NOMO-1 (cell line): Measurements from ENCODE around the gene ESD.

Experiments used
- DNase-seq, 2 experiments: peaks; one replicate each; lab custom pipeline; 2025; ENCODE audit not compliant: unreplicated experiment in 2 of 2; lab: John Stamatoyannopoulos, UW

Gene ESD

DNA sequence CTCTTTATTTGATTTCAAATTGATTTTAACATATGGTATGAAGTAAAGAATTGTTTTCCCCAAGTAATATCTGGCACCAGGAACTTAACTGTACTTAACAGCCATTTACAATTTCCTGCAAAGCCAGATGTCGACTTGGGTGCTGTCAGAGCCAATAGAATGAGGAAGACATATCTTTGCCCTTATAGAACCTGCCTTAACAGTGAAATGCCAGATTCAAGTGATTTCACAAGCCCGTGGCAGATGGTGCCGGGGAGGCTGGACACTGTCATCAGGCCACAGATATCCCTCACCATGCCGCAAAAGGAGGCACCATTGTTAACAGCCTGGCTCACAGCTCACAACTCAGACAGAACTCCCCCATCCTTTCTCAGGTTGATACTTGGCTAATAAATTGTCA is 48.7 kb downstream of the ESD start:
- DNase-seq = peak; percentile 40 to 74

DNA sequence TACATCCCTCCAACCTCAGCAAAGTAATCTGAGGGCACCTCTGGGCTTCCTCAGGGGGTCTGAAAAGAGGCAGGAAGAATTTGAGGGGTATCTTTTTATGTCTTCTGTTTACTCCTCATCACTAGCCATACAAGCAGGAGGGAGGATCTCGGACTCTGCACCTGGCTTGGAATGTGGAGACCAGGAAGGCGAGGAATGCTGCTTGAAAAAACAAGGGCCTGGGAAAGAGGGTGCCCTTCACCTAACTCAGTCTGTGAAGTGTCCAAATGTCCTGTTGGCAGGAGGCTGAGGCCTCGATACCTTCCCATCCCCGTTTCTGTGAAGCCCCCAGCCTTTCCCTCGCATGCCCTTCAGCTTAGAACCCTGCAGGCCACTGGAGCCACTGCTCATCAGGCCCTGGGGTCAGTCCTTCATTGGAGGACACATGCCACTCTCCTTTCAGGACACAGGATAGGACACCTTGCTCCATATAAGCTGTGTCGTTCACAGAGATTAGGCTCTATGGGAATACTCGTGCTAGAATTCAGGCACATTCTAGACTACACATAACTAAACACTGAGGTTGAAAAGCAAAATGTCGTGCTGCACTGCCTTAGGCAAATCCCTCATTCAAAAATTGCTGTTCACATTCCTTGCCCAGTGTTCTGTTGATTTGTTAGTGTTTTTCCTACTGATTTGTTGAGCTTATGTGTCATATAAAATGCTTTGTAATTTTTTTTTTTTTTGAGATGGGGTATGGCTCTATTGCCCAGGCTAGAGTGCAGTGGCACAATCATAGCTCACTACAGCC is 49.7 kb downstream of the ESD start:
- DNase-seq = no peak

DNA sequence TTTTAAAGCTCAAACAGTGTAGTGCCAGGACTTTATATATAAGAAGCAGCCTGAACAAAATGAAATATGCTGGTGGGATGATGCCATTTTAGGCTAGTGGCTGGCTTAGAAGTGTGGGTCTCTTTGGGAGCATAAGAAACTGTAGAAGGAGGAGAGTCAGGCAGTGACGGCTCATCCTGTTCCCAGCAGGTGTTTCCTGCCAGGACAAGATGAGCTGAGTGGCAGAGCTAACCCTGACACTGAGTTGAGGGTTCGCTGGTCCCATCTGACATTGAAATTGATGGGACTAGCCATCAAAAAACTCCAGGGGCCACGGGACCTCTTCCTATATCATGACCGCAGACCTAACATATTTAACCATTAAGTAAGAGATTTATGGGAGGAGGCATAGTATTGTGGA is 51.3 kb downstream of the ESD start:
- DNase-seq = no peak

DNA sequence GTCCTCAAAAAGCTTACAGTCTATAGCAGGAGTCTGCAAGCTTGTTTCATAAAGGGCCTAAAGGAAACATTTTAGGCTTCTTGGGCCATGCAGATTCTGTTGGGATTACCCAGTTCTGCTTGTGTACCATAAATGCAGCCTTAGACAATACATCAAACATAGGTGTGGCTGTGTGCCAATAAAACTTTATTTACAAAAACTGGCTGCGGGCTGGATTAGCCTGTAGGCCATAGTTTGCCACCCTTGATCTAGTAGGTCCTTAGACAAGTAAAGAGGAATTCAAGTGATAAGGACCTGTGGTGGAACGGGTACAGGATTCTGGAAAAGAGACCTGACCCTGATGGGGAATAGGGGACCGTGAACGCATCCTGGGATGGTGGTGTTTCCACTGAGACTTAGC is 51.9 kb downstream of the ESD start:
- no peak for DNase-seq

DNA sequence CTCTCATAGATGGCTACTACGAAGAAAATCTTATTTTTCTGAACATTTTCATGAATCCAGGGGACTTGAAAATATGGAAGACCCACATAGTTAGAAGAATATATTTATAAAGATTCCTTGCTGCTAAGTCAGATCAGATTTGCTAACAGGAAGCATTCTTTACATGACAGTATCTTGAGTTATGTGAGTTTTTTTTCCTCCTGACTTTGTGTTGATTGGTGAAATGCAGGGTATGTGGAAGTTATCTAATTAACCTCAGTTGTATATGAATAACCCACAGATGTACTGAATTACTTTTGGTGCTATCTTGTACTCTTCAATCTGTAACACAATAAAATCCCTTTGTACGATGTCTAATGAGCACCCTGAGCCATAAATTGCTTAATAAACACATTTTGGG is 53.8 kb downstream of the ESD start:
- DNase-seq = peak in 1 of 2 experiments; percentile 12

DNA sequence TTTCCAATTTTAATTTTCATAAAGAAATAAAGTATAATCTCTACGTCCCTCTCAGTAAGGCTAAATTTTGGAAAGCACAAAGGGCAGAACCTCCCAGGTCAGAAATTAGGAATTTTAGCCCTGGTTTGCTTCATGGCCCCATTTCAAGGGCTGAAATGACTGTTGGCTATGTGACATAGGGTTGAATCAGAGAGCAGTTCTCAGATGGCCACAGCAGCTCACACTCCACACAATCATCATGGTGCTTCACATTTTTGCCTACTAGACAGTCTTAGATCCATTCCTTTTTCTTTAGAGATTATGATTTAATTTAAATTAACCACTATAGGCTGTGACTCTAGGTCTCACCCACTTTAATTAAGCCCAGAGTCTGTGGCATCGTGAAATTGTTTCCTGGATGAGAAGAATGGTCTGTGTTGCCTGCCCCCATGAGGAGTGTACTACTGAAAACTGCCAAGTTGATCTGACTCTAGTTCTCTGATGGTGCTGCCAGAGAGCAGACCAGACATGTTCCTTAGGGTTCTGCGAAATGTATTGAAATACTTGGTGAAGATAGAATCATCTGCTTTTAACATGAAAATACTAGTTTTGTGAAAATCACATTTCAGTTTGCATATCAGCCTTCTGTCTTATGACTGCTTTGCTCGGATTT is 57.4 kb downstream of the ESD start:
- DNase-seq = no peak

DNA sequence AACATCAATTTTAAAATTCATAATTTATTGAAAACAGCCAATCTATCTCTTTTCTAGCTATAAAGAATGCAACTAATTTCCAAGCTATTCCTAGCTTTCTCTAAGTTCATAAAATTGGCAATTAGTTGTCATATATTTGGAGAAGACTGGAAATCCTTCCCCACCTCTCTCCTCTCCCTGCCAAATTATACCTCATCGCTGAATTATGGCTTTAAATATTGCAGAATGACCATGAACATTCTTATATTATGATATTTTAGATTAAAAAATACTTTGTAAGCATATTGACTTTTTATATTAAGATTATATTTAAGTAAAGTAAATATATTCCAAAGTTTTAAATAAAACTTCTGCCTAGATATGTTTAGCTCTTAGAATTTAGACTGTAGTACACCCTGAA is 58.2 kb downstream of the ESD start:
- DNase-seq = no peak

DNA sequence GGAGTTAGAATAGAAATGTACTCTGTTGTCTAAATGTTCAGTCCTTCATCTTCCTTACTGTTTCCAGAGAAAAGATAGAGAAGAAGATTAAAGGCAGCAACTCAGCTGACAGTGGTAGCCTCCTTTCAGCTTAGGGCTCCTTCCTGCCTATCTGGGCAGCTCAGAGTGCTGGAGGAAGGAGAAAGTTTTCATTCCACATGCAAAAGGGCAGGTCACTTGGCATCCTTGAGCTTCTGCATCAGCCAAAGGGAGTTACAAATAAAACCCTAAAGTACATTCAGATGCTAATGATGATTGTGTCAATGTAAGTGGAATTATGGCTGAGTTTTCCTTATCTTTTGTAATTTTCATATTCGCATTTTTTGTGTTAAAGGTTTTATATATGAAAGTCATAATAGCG is 58.9 kb downstream of the ESD start:
- no peak for DNase-seq

DNA sequence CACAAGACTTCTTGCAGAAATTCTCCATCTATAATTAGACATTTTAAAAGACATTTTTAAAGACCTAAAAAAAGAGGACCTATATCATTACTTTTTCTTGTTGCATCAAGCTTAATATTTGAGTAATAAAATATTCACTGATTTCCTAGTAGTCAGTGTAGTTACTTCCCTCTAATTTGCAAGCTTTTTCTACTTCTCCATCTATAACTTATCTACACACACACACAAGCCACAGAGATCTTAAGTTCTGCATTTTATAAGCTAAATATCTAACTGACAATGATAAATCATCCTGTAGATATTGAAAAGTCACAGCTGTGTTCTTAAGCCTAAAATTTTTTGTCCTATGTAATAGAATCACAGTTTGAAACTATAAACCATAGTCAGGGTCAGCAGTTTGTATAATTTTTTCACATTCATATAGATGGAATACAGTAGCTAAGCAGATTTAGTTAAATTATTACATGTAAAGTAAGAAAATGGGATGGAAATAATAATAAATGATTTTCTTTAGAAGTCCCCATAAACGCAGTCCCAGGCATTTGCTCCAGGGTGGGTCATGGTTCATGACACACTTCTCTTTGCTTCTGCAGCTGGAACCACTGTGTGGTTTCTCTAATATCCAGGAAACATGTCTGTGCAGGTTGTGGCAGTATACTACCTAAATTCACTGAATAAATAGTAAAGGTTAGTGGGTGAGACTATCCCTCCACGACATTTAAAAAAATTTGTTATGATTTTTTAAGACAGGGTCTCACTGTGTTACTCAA is 60.2 kb downstream of the ESD start:
- DNase-seq = peak; percentile 75 to 92

DNA sequence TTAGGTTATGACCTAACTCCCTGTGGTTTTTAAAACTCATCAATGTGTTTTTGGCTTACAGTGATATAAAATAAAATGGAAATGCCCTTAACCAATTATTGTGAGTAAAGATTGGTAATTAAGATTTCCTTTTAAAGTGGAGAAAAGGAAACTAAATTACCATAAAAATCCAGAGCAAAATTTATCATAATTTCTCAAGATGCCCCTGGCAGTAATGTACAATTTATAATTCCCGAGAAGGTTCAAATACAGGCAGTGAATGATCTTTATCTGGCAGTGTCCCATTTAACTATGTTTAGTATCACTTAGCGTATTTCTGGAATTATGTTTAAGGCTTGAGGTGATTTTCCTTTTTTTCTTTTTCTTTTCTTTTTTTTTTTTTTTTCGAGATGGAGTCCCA is 61.5 kb downstream of the ESD start:
- no peak for DNase-seq

DNA sequence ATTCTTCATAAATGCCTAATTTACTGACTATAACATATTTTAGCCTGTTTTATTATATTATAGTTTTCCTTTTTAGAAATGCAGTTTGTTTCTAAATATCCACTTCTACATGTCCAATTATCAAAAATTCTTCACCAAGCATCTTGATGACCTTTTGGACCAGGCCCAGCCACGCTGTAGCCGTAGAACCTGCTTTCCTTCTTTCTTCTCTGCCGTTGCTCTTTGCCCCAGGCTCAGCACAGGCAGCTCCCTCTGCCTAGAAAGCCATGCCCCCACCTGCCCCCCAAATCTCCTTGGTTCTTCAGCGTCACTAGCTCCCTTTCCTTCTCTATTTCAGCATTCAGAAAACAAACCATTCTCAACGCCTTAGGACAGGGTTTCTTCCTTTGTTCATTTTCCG is 65.4 kb downstream of the ESD start:
- no peak for DNase-seq

DNA sequence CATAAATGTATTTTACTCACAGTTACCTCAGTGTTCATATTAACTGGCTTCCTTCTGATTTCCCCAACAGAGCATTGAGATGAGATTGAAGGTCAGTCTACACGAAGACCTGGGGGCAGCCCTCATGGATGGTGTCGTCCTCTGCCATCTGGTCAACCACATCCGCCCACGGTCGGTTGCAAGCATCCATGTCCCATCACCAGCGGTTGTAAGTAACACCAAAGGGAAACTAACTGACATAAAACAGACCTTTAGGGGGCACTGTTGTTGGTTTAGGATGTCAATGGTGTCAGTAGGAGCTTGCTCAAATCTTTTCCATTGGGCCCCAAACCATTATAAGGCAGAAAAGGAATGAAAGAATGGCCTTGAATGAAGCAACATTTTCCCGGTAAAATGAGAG is 68.2 kb downstream of the ESD start:
- no peak for DNase-seq

DNA sequence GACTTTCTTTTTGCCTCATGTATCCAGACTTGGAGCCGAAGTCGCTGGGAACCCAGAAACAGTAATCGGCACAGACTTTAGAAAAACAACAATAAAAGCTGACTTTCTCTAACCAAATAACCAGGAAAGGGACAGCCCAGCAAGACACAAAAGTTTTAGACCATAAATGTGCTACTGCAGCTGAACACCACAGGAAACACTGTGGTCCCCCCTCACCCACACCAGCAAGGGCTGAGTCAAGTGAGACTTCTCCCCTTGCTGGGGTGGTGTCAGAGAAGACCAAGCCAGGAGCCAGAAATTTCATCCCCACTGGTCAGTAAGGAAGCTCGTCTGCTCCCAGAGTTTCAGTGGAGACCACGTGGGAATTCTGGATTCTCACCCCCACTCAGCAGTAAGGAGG is 70.6 kb downstream of the ESD start:
- no peak for DNase-seq
